Measurements from ENCODE around the gene RBFOX2. TPM values are rescaled to one million over a fixed set of nuclear protein-coding genes. Genes with fewer than 3 reads are reported as not detected.

RBFOX2 gene
- total and polyA plus RNA-seq, 2 donors (not counting 3 experiments of a cell fraction or from before 2014, with no cell fraction given), result 125 to 142 TPM

DNA sequence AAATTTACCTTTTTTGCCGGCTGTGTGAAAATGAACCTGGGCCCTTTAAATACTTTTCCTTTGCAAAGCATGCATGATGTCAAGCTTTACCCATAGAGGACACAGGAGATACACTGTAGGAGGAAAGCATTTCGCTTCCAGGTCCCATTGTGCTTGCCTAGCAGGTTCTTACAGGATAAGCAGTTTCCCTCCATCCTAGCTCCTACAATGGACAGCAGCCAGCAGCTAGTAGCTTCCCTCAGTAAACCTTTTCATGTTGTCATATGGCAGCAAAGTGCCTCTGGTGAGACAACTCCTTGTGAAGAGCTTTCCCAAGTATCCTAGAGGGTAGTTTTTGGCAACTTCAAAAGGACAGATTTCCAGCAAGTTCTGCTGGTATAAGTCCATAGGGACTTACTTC, 78.4 kb downstream of the RBFOX2 start:
- Histone ChIP-seq H3K4me2 (ENCODE audit: insufficient read depth, low read length) (no peak overlapping the region), H3K4me1 (ENCODE audit: control insufficient read depth, extremely low read depth, insufficient read depth, low read length) (peaks cover 5% of the 10 kb centered on the region), H3K4me3 (replicated peaks in 1 of 3; ENCODE audit: insufficient read depth in 1 of 3, low read depth in 1 of 3, low read length in 3 of 3) (no peak overlapping the region), H3K9ac (replicated peaks; ENCODE audit: extremely low read depth, insufficient read depth, low read length) (no peak overlapping the region), H2AFZ (ENCODE audit: low read depth, low read length) (no peak overlapping the region), H3K27me3 (ENCODE audit: control insufficient read depth in 2 of 2, insufficient read depth in 2 of 2, low read length in 2 of 2) (no peaks in the 10 kb centered on the region), H4K20me1 (replicated peaks; ENCODE audit: control insufficient read depth, extremely low read depth, insufficient read depth, low read length) (no peaks in the 10 kb centered on the region), H3K36me3 (ENCODE audit: control insufficient read depth in 2 of 2, extremely low read depth in 1 of 2, insufficient read depth in 2 of 2, low read length in 2 of 2) (no peaks in the 10 kb centered on the region), H3K27ac (ENCODE audit: insufficient read depth, low read depth, low read length) (no peak overlapping the region), H3K9me3 (replicated peaks; ENCODE audit: control insufficient read depth, insufficient read depth, low read length) (no peaks in the 10 kb centered on the region), H3K9me1 (replicated peaks; ENCODE audit: control insufficient read depth, extremely low read depth, insufficient read depth, low read length) (no peaks in the 10 kb centered on the region), H3K79me2 (ENCODE audit: control insufficient read depth, insufficient read depth, low read length) (peaks cover 13% of the 10 kb centered on the region)
- POLR2A ChIA-PET, result no interaction called here
- TF ChIP-seq, protein P1, sequence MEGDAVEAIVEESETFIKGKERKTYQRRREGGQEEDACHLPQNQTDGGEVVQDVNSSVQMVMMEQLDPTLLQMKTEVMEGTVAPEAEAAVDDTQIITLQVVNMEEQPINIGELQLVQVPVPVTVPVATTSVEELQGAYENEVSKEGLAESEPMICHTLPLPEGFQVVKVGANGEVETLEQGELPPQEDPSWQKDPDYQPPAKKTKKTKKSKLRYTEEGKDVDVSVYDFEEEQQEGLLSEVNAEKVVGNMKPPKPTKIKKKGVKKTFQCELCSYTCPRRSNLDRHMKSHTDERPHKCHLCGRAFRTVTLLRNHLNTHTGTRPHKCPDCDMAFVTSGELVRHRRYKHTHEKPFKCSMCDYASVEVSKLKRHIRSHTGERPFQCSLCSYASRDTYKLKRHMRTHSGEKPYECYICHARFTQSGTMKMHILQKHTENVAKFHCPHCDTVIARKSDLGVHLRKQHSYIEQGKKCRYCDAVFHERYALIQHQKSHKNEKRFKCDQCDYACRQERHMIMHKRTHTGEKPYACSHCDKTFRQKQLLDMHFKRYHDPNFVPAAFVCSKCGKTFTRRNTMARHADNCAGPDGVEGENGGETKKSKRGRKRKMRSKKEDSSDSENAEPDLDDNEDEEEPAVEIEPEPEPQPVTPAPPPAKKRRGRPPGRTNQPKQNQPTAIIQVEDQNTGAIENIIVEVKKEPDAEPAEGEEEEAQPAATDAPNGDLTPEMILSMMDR (IDR thresholded peaks at IDR 0.05; ENCODE audit: extremely low read depth in 1 of 2, insufficient read depth in 1 of 2, low read depth in 1 of 2, low read length in 2 of 2), result no peak
- TF ChIP-seq, protein P2, sequence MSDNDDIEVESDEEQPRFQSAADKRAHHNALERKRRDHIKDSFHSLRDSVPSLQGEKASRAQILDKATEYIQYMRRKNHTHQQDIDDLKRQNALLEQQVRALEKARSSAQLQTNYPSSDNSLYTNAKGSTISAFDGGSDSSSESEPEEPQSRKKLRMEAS (IDR thresholded peaks at IDR 0.05; ENCODE audit: insufficient read depth, insufficient read length), result no peak
- TF ChIP-seq EZH2 (IDR thresholded peaks at IDR 0.05; ENCODE audit: borderline replicate concordance, low read depth, low read length, severe bottlenecking), result no peak
- TF ChIP-seq MYC (IDR thresholded peaks at IDR 0.05; ENCODE audit: low read depth, low read length), result no peak
- no peak for TF ChIP-seq JUN (IDR thresholded peaks at IDR 0.05; ENCODE audit: borderline replicate concordance, insufficient read depth, insufficient read length, low read depth)
- TF ChIP-seq POLR2A (IDR thresholded peaks at IDR 0.05; ENCODE audit: low read depth, low read length), result no peak
- TF ChIP-seq POLR2AphosphoS5 (IDR thresholded peaks at IDR 0.05; ENCODE audit: insufficient read depth, low read depth, low read length), result no peak
- no peak for TF ChIP-seq FOS (IDR thresholded peaks at IDR 0.05; ENCODE audit: borderline replicate concordance, insufficient read depth, low read length)
- no peak for TF ChIP-seq GATA2 (IDR thresholded peaks at IDR 0.05; ENCODE audit: insufficient read depth, insufficient read length, low read depth, low read length)
- intact Hi-C loops (cut with micrococcal nuclease) (no loop called here), dilution Hi-C loops (cut with MboI; ENCODE audit: extremely low pct_ligation_motif_present, low sequenced_read_pairs) (no loop called here)
- no TSS peak for BruUV-seq (replicated peaks)
- DNase-seq (ENCODE audit: low read depth, low spot score), result no peak
- CTCF ChIA-PET, result interaction anchor here (0.8 to 1.5 kb wide), 4 partner anchors 11 to 79 kb away, joined by 3 read pairs; partner anchors contain the start of gene RBFOX2
- no peak for FAIRE-seq
